Activated naive CD8-positive, alpha-beta T cell treated with anti-CD3 and anti-CD28 coated beads, Interleukin-2, amount 50 U/mL, for 24 hours (primary cell): ENCODE data around the gene AIP.

ENCODE experiments used
- ATAC-seq: fragments of 150-1000 bp; cut with Tn5 transposase; one replicate; pipeline ENCODE4 v1.10.0; 2021
- DNase-seq: peaks from one replicate; pipeline ENCODE4 v3.0.0; 2021
- H3K27ac Mint-ChIP-seq: one replicate; pipeline ENCODE4 v1.8.0; 2021; ENCODE audit warnings: mild to moderate bottlenecking, mixed read lengths
- H3K27me3 Mint-ChIP-seq: one replicate; pipeline ENCODE4 v1.8.0; 2021; ENCODE audit warnings: mixed read lengths
- H3K36me3 Mint-ChIP-seq: one replicate; pipeline ENCODE4 v1.8.0; 2021; ENCODE audit warnings: low read depth, mixed read lengths
- H3K4me1 Mint-ChIP-seq: one replicate; pipeline ENCODE4 v1.8.0; 2021; ENCODE audit warnings: mixed read lengths
- H3K4me3 Mint-ChIP-seq: one replicate; pipeline ENCODE4 v1.8.0; 2021; ENCODE audit warnings: mild to moderate bottlenecking, moderate library complexity, mixed read lengths
- H3K9me3 Mint-ChIP-seq: one replicate; pipeline ENCODE4 v1.8.0; 2021; ENCODE audit warnings: mixed read lengths

AIP gene

DNA sequence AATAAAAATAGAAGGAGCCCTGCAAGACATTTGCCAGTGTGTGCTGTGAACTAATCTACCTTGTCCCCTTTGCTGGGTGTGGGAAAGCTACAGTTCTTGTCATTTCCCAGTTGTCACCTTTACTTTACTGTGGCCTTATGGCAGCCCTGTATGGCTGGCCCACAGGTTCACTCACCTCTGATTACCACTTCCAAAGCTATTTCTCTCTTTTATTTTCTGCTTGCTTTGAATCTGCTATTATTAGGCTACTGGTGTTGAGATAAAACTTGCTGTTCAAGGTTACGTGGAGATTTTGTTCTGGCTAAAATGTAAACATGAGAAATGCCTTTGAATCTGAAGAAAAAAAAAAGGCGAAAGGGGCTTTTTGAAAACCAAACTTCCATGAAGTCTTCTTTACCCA is 50.1 kb downstream of the AIP start:
- H3K27ac Mint-ChIP-seq = no peak overlapping the region
- peaks cover 3% of the 10 kb centered on the region for H3K36me3 Mint-ChIP-seq
- H3K4me3 Mint-ChIP-seq = no peak overlapping the region
- peaks cover 14% of the 10 kb centered on the region for H3K9me3 Mint-ChIP-seq
- ATAC-seq = no peak
- H3K4me1 Mint-ChIP-seq = no peaks in the 10 kb centered on the region
- no peak for DNase-seq
- H3K27me3 Mint-ChIP-seq = peaks cover 3% of the 10 kb centered on the region

DNA sequence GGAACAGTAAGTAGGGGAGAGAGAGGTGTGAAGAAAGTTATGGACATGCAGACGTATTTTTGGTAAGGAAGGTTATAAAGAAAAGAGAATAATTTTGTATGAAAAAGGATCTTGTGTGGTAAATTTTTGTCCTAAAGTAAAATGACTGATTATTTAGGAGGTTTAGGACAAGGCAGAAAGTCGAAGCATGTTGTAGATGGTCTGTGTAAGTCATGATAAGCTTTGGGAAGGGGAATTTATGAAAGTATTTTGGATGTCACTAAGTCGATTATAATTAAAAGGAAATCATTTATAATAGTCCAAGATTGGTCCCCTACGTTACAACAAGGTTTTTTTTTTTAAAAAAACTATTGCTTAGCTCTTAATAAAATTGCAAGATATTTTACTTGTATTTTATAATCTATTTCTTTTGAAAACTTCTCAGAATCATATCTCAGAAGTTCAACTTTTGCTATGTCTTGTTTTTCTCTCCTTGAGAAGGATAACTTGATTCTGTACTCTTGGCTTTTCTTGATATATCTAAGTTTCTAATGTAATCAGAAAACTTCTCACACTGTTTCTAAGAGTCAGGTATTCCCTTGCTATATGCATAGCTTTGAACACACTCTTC is 51.3 kb downstream of the AIP start:
- peaks cover 3% of the 10 kb centered on the region for H3K36me3 Mint-ChIP-seq
- no peak overlapping the region for H3K4me3 Mint-ChIP-seq
- no peaks in the 10 kb centered on the region for H3K4me1 Mint-ChIP-seq

DNA sequence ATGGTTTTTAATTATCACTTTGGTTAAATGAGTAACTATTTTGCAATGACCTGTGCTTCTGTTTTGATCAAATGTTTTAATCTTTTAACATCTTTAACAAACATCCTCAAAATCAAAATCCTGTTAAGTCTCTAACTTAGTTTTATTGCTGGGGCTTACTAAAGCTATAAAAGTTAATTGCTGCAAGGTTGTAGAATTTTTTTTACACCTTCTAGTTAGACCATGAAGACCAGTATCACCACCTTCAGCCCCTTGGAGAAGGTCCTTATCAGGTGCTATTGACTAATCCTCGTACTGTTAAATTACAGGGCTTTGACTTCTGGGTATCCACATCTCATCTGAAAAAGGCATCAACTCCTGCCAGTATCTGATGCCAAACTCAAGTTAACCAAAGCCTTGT is 52.7 kb downstream of the AIP start:
- Mint-ChIP-seq H3K27me3 (peaks cover 3% of the 10 kb centered on the region), H3K4me3 (no peak overlapping the region), H3K4me1 (no peaks in the 10 kb centered on the region), H3K27ac (no peak overlapping the region), H3K9me3 (peaks cover 14% of the 10 kb centered on the region), H3K36me3 (peaks cover 3% of the 10 kb centered on the region)
- ATAC-seq = no peak
- DNase-seq = no peak

More for the DNA sequence above, 51.3 kb downstream of the AIP start:
- H3K9me3 Mint-ChIP-seq = peaks cover 14% of the 10 kb centered on the region
- peaks cover 3% of the 10 kb centered on the region for H3K27me3 Mint-ChIP-seq
- ATAC-seq (no peak), DNase-seq (no peak)
- H3K27ac Mint-ChIP-seq = no peak overlapping the region

DNA sequence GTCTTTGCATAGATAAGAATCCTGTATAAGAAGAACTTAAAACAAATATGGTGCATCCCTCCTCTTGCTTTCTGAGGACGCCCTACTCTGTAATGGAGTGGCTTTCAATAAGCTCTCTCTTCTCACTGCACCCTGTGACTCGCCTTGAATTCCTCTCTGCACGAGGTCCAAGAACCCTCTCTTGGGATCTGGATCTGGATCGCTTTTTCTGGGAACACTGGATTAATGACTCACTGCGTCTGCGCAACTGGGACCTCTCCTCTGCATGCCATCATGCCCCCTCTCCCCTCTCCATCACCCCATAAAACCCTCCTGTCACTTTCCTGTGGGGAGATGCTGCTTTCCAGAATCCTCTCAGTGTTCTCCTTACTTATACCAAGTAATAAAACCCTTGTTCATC is 55.5 kb downstream of the AIP start:
- no peaks in the 10 kb centered on the region for H3K4me1 Mint-ChIP-seq
- ATAC-seq = no peak
- peaks cover 3% of the 10 kb centered on the region for H3K36me3 Mint-ChIP-seq
- DNase-seq = no peak
- H3K27ac Mint-ChIP-seq = no peak overlapping the region
- no peak overlapping the region for H3K4me3 Mint-ChIP-seq
- H3K9me3 Mint-ChIP-seq = peaks cover 9% of the 10 kb centered on the region
- H3K27me3 Mint-ChIP-seq = peaks cover 3% of the 10 kb centered on the region

DNA sequence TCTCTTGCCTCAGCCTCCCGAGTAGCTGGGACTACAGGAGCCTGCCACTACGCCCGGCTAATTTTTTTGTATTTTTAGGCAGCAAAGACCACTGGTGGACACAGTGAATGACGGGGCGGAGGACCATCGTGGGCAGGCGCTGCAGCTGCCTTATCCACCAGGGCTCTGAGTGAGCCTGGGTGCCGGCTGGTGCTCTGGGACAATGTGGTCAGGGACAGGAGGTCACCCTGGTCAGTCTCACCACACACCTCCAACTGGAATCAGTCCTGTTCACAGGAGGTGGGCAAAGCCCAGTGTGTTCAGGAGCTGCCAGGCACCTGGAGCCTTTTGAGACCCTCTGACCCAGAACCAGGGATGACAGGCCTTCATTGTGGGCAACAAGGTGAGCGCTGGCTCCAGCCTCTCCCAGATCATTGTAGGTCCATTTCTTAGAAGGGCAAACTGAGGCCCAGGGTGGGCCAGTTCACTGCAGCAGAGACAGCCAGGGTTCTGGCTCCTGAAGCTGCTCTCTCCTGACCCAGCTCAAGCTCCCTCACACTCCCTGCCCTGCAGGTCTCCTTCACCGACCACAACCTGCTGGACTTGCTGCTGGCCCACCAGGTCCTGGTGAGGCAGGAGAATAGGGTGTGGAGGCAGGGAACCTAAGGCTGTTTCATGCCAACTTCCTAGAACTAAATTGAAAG is 56.1 kb downstream of the AIP start:
- DNase-seq = no peak
- no peak overlapping the region for H3K27ac Mint-ChIP-seq

DNA sequence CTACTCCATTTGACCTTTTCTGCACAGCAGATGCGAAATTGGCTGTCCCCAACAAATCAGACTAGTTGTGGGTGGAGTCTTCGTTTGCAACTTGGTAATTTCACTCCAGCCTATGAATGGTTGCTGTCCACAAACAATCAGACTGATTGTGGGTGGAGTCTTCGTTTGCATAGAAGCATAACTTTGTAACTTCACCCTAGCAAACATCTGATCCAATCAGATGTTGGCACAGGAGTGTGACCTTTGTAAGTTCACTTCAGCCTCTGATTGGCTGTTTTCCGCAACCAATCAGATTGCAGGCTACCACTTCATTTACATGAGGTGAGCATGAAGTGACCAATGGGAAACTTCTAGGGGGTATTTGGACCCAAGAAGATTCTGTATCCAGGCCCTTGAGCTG is 56.7 kb downstream of the AIP start:
- Mint-ChIP-seq H3K27ac (no peak overlapping the region), H3K36me3 (peaks cover 1% of the 10 kb centered on the region), H3K9me3 (peaks cover 2% of the 10 kb centered on the region), H3K4me1 (no peaks in the 10 kb centered on the region), H3K4me3 (no peak overlapping the region), H3K27me3 (peaks cover 2% of the 10 kb centered on the region)
- no peak for ATAC-seq
- DNase-seq = no peak

More for the DNA sequence above, 56.1 kb downstream of the AIP start:
- H3K4me3 Mint-ChIP-seq = no peak overlapping the region
- H3K36me3 Mint-ChIP-seq = peaks cover 3% of the 10 kb centered on the region
- no peaks in the 10 kb centered on the region for H3K4me1 Mint-ChIP-seq
- peaks cover 6% of the 10 kb centered on the region for H3K9me3 Mint-ChIP-seq
- H3K27me3 Mint-ChIP-seq = peaks cover 3% of the 10 kb centered on the region
- no peak for ATAC-seq
